HUES48 (cell line): ENCODE data around the gene SLC16A3.

ENCODE experiments used
- H3K27ac ChIP-seq: one replicate; pipeline ENCODE4 v1.7.0; 2013; ENCODE audit warnings: low read depth, low read length, inconsistent platforms
- H3K27me3 ChIP-seq: 2 replicates; pipeline ENCODE4 v1.6.1; 2013; ENCODE audit warnings: mild to moderate bottlenecking, low read length; ENCODE audit not compliant: control insufficient read depth, insufficient read depth
- H3K36me3 ChIP-seq: 2 replicates; pipeline ENCODE4 v1.6.1; 2013; ENCODE audit warnings: low read length; ENCODE audit not compliant: control insufficient read depth, insufficient read depth
- H3K4me1 ChIP-seq: 2 replicates; pipeline ENCODE4 v1.6.1; 2013; ENCODE audit warnings: mild to moderate bottlenecking, low read length; ENCODE audit not compliant: control insufficient read depth, insufficient read depth
- H3K4me3 ChIP-seq: 2 replicates; pipeline ENCODE4 v1.5.1; 2013; ENCODE audit warnings: mild to moderate bottlenecking, low read depth, low read length
- H3K9ac ChIP-seq: 2 replicates; pipeline ENCODE4 v1.6.1; 2013; ENCODE audit warnings: mild to moderate bottlenecking, low read depth, low read length, moderate library complexity
- H3K9me3 ChIP-seq: 2 replicates; pipeline ENCODE4 v1.6.1; 2013; ENCODE audit warnings: low read length; ENCODE audit not compliant: control insufficient read depth, insufficient read depth

The SLC16A3 gene

GRCh38 chr17:82217530-82218204, 11.2 kb upstream of the SLC16A3 start:
- H3K9ac ChIP-seq: no peak overlapping the region
- H3K27me3 ChIP-seq: peaks cover 16% of the 10 kb centered on the region
- H3K36me3 ChIP-seq: no peaks in the 10 kb centered on the region
- no peak overlapping the region for H3K4me3 ChIP-seq
- H3K27ac ChIP-seq: no peak overlapping the region
- no peaks in the 10 kb centered on the region for H3K4me1 ChIP-seq
- no peaks in the 10 kb centered on the region for H3K9me3 ChIP-seq

- Histone ChIP-seq H3K4me3 (no peak overlapping the region), H3K9me3 (no peaks in the 10 kb centered on the region), H3K9ac (no peak overlapping the region), H3K27ac (no peak overlapping the region), H3K4me1 (no peaks in the 10 kb centered on the region), H3K27me3 (peaks cover 11% of the 10 kb centered on the region), H3K36me3 (no peaks in the 10 kb centered on the region)
Measured at GRCh38 chr17:82218349-82219075, 10.3 kb upstream of the SLC16A3 start.

DNA sequence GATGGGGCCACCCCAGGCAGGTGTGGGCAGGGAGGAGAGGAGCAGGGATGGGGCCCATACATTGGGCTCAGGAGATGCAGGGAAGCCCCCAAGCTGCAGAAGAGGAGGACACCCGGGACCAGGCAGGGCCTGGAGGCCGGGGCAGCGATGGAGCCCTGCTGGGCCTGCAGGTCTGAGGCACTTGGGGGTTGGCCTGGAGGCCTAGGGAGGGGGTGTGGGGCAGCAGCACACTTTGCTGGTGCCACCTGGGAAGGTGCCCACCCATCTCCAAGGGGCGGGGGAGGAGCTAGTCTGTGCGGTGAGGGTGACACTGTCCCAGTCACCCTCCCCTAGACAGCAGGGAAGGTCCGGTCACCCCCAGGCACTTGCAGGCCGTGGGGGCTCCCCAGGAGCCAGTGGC, 9.8 kb upstream of the SLC16A3 start:
- peaks cover 8% of the 10 kb centered on the region for H3K27me3 ChIP-seq
- no peaks in the 10 kb centered on the region for H3K36me3 ChIP-seq
- no peak overlapping the region for H3K4me3 ChIP-seq
- no peak overlapping the region for H3K27ac ChIP-seq
- no peaks in the 10 kb centered on the region for H3K4me1 ChIP-seq
- H3K9ac ChIP-seq: no peak overlapping the region
- H3K9me3 ChIP-seq: no peaks in the 10 kb centered on the region

DNA sequence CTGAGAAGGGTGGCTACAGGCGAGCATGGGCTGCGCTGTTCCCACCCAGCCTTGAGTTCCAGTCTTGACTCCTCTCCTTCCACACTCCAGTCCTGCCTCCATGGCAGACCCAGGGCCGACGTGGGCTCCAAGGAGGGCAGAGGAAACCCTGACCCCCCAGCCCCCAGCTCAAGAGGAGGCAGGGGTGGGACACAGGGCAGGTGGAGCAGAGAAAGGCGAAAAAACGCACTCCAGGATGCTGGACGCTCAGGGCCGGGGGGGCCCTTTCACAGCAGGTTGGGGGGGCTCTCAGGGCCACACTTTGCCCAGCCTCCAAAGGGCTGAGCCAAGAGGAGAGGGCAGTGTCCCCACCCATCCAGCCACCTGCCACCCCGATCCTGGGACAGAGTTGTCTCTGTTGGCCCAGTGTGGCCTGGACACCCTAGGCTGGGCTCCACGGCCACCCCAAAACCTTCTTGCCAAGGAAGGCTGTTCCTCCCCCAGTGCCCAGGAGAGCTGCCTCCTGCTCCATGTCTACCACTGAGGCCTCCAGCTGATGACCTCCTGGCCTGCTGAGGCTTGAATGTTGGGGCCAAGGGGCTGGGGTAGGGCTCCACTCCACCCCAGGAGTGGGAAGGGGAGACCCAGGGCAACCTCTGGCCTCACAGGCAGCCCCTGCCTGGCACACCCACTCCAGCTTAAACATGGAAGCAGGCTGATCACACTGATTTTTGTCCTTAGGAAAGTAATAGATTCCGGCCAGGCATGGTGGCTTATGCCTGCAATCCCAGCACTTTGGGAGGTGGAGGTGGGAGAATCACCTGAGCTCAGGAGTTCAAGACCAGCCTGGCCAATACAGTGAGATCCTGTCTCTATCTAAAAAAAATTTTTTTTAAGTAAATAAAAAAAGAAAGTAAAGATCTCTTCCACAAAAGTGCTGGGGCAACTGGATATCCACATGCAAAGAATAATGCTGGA, 8.8 kb upstream of the SLC16A3 start:
- Histone ChIP-seq H3K27me3 (peaks cover 2% of the 10 kb centered on the region; the same call in 1 of the 2 replicates), H3K27ac (no peak overlapping the region), H3K4me3 (no peak overlapping the region), H3K9me3 (no peaks in the 10 kb centered on the region), H3K9ac (no peak overlapping the region), H3K4me1 (no peaks in the 10 kb centered on the region), H3K36me3 (no peaks in the 10 kb centered on the region)

DNA sequence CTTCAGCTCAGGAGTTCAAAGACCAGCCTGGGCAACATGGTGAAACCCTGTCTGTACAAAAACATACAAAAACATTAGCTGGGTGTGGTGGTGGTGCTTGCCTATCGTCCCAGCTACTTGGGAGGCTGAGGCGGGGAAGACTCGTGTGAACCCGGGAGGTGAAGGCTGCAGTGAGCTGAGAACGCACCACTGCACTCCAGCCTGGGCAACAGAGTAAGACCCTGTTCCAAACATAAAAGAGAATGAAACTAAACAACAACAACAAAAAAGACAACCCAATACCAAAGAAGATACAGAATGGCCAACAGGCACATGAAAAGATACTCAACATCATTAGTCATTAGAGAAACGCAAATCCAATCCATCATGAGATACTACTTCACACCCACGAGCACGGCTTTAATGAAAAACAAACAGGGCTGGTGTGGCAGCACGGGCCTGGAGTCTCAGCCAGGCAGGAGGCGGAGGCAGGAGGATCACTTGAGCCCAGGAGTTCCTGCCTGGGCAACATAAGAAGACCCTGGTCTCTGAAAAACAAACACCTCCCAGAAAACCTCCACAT, 7.4 kb upstream of the SLC16A3 start:
- Histone ChIP-seq H3K27me3 (no peaks in the 10 kb centered on the region), H3K4me1 (no peaks in the 10 kb centered on the region), H3K9me3 (no peaks in the 10 kb centered on the region), H3K4me3 (no peak overlapping the region), H3K27ac (no peak overlapping the region), H3K36me3 (no peaks in the 10 kb centered on the region), H3K9ac (no peak overlapping the region)

- Histone ChIP-seq H3K4me3 (no peak overlapping the region), H3K4me1 (no peaks in the 10 kb centered on the region)
Measured at GRCh38 chr17:82222816-82223215, 6.0 kb upstream of the SLC16A3 start.

DNA sequence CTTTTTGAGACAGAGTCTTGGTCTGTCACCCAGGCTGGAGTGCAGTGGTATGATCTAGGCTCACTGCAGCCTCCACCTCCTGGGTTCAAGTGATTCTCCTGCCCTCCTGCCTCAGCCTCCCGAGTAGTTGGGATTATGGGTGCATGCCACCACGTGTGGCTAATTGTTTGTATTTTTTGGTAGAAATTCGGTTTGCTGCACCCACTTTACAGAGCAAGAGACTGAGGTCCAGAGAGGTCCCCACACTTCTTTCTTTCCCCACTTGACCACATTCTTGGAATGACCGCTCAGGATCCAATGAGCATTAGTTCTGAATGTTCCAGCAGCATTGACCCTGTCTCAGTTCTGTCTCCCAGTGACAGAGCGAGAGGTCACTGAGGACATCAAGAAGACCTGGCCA, 5.3 kb upstream of the SLC16A3 start:
- no peak overlapping the region for H3K9ac ChIP-seq
- H3K9me3 ChIP-seq: no peaks in the 10 kb centered on the region
- no peak overlapping the region for H3K27ac ChIP-seq
- H3K27me3 ChIP-seq: peaks cover 19% of the 10 kb centered on the region
- no peak overlapping the region for H3K4me3 ChIP-seq
- no peaks in the 10 kb centered on the region for H3K4me1 ChIP-seq
- no peaks in the 10 kb centered on the region for H3K36me3 ChIP-seq

More at GRCh38 chr17:82222816-82223215, 6.0 kb upstream of the SLC16A3 start:
- Histone ChIP-seq H3K9me3 (no peaks in the 10 kb centered on the region), H3K27me3 (peaks cover 12% of the 10 kb centered on the region), H3K27ac (no peak overlapping the region), H3K9ac (no peak overlapping the region), H3K36me3 (no peaks in the 10 kb centered on the region)

GRCh38 chr17:82224666-82225065, 4.2 kb upstream of the SLC16A3 start:
- no peaks in the 10 kb centered on the region for H3K9me3 ChIP-seq
- H3K36me3 ChIP-seq: no peaks in the 10 kb centered on the region

DNA sequence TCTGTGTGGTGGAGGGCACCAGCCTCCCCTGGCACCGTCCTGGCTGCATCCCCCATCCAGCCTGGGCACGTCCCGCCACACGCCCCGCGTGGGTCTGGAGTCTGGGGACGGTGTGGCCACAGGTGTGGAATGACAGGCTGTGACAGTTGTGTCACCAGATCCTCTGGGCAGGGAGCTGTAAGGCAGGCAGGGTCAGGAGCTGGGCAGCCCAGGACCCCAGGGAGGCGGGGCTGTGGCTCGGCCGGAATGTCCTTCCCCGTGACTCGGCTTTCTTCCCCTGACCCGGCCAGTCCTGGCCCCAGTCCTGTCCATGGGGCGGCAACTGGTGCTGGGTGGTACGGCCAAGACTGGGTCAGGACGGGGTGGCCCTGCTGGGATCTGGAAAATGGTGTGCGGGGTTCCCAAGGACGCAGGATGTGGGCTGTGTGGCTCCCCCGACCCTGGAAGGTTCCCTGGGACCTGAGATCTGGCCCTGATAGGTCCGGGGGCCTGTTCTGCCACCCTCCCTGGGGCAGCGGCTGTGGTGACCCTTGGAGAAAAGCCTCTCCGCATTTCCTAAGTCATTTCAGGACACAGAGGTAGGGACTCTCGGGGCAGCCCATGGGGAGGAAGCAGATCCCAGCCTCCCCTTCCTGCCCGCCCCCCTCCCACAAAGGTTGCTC, 3.3 kb upstream of the SLC16A3 start:
- H3K4me1 ChIP-seq: no peaks in the 10 kb centered on the region
- no peak overlapping the region for H3K4me3 ChIP-seq
- no peaks in the 10 kb centered on the region for H3K9me3 ChIP-seq
- no peaks in the 10 kb centered on the region for H3K36me3 ChIP-seq
- peaks cover 37% of the 10 kb centered on the region for H3K27me3 ChIP-seq
- H3K27ac ChIP-seq: no peak overlapping the region
- no peak overlapping the region for H3K9ac ChIP-seq

More at GRCh38 chr17:82224666-82225065, 4.2 kb upstream of the SLC16A3 start:
- Histone ChIP-seq H3K4me1 (no peaks in the 10 kb centered on the region), H3K27ac (no peak overlapping the region), H3K4me3 (no peak overlapping the region), H3K27me3 (peaks cover 29% of the 10 kb centered on the region), H3K9ac (no peak overlapping the region)

GRCh38 chr17:82226146-82226808, 2.6 kb upstream of the SLC16A3 start:
- Histone ChIP-seq H3K4me1 (no peaks in the 10 kb centered on the region), H3K4me3 (no peak overlapping the region), H3K27ac (no peak overlapping the region), H3K36me3 (no peaks in the 10 kb centered on the region), H3K9me3 (no peaks in the 10 kb centered on the region), H3K9ac (no peak overlapping the region), H3K27me3 (peaks cover 43% of the 10 kb centered on the region)
